AG08396 (cell line): Measurements from ENCODE around the gene ZNF442.
"Not testable (repeated sequence)": the region's sequence is repeated elsewhere in the genome, so short reads cannot be mapped to it uniquely, and the experiment has no call there.

Source experiments
- DNase-seq: peaks from one replicate; pipeline ENCODE4 v3.0.0; 2012; ENCODE audit warnings: low spot score, mixed read lengths

ZNF442 gene

GRCh38 chr19:12330340-12330739, 35.1 kb downstream of the ZNF442 start:
- no peak for DNase-seq

- no peak for DNase-seq
Measured at GRCh38 chr19:12325690-12326089, 39.8 kb downstream of the ZNF442 start.

GRCh38 chr19:12318782-12319413, 46.6 kb downstream of the ZNF442 start:
- DNase-seq = no peak

- DNase-seq = no peak
Measured at GRCh38 chr19:12314553-12314952, 50.9 kb downstream of the ZNF442 start.

- not testable (repeated sequence) for DNase-seq
Measured at GRCh38 chr19:12308891-12309290, 56.6 kb downstream of the ZNF442 start.
